Activated CD4-positive, CD25-positive, alpha-beta regulatory T cell treated with anti-CD3 and anti-CD28 coated beads, Interleukin-2, amount 50 U/mL, for 16 hours (primary cell): ENCODE data around the gene CRACR2B.

Source experiments
- DNase-seq: peaks from one replicate; pipeline ENCODE4 v3.0.0-alpha.2; 2020; ENCODE audit warnings: low read depth, low spot score

Gene CRACR2B

DNA sequence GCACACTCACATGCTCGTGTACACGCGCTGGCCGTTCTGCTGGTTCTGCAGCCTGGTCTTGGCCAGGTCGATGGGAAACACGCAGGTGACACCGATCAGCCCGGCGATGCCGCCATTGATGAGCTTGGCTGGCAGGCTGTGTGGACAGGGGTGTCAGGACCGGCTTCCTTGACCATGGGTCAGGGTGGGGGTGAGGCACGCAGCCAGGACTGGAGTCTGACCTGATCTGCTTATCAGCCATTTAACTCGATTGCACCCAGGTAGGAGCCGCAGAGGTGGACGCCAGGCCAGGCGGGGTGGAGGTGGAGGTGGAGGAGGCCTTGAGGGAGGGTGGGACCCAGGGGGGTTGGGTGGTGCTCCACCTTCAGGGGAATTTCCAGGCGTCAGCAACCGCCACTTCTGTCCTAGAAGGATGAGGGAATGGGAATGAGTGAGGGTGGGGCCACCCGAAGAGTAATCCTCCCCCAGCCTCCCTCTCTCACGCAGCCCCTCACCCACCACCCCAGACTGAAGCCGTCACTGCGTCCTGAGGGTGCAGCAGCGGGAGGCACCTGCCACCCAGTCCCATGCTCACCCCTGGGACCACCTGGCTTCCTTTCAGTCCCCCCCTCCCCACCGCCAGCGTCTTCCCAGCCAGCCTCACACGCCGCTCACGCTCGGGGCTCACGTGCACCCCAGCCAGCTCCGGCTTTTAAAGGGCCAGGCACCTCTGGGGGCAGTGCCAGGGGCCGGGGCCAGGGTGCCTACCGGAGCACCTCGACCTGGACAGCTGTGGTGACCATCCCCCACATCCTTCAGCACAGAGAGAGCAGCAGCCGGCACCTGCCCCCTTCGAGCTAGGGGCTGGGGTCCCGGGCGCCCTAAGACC lies 32.7 kb upstream of the CRACR2B start:
- DNase-seq: no peak

DNA sequence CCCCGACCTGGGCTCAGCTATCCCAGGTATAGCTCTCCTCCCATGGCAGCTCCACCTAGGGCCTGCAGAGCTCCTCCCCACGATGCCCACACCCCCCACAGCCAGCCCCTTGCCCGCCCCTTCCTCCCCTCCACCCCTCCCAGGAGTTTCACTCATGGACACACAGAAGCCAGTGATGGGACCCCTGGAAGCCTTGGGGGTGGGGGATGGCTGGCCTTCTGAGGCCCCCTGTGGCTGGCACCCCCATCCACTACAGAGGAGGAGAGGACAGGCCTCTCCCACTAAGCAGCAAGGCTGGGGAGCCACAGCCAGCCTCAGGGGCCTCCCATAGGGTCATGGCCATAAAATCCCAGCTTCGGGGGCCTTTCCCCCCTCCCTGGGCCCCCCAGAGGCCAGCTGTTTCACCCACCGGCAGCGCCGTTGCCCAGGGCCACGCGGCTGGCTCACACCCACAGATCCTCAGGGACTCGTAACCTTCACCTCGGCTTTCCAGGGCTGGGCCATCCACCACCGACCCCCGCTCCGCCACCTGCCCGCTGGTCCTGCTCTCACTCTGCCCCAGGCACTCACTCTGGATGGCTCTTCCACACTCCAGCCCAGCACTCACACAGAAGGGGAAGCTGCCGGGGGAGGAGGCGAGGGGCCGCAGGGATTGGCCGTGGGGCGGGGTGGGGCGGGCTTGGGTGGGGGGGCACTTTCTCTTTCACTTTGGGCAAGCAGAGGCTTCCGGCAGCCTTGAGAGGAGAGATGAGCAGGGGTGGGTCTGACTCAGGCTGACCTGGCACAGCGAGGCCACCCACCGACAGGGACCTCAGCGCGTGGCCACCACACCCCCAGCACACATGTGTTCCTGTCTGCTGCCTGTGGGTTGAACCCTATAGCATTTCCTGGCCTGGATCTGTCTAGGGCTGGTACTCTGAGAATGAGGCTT lies 31.8 kb upstream of the CRACR2B start:
- peak; percentile 60 for DNase-seq

DNA sequence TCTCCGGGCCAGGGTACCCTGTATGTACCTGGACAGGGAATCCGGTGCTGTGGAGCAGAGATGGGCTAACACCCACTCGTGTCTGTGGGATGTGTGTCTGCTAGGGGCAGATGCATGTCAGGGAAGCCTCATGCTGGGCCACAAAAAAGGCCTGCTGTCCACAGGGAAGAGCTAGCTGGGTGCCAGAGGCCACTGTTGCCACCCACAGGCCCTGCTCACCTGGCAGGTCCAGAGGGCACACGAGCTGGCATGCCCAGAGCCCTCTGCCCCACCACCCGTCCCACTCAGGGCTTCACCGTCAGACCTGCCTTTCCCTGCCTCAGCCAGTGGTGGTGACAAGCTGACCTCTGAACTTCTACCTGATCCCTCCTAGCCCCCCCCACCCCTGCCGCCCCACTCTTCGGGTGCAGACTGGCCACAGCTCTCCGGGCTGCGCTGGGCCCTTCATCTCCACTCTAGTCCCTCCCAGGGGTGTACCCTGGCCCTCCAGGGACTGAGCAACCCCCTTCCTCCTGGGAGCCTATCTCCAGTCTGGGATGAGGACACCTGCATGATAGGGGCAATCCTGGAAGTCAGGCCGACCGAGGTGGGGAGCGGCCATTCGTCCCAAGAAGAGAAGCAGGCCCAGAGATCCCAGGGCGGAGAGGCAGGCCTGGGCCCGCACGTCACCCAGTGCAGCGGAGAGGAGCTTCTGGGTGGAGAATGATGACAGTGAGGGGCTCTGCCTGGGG lies 31.0 kb upstream of the CRACR2B start:
- DNase-seq: no peak

DNA sequence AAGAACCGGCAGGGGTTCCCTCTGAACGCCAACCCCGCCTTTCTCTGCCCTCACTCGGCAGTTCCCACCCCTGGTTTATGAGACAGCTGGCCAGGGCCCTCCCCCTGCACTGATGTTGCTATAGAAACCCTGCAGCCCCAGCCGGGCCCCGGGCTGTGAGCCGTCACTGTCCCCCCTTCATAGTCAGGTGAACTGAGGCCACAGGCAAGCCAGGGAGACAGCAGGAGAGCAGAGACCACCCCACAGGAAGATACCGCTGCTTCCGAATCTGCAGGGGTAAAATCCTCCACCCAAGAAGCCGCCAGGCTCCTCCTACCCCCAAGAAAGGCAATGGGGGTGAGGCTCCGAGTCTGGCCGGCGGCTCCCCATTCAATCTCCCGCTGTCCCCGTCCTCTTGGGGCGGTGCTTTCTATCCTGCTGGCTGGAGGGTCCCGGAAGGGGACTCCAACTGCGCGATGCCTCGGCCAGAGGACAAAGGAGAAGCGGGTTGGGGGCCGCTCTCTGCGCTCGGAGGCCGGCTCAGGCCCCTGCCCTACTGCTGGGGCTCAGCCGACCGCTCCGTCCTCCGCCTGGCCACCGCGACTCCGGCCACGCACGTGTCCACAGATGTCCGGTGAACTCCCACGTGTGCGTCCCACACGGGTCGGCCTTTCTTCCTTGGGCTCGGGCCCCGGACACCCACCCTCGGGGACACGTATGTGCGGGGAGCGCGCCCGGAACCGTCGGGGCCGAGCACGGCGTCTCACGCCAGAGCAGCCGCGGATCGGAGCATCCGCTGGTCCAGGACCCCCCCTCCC lies 30.2 kb upstream of the CRACR2B start:
- peak; percentile 52 for DNase-seq

DNA sequence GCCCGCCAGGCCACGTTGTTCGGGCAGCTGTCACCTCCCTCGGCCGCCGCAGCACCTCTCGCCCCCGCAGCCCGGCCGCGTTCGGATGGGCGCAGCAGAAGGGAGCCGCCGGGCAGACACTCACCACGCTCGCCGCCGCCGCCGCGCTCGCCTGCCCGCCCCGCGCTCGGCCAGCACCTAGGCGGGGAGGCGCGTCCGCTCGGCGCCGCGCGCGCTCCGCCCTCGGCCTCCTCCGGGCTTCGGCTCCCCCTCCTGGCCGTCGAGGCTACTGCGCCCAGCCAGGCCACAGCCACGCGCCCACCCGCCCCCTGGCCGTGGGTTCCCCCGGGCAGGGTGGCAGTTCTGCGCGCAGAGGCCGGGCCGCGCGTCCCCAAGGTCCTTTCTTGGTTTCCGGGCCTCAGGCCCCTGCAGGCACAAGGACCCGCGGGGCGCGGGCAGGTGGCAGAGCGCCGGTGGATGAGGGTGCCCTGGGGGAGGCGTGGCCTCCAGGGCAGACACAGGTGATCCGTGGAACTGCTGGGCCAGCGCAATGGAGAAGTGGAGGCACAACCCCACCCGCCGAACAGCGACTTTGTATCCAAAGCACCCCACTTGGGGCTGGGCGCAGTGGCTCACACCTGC lies 29.5 kb upstream of the CRACR2B start, which contains the start of gene SLC25A22:
TSS of gene SLC25A22 (minus strand) at position 189 of the 621 bp plus-strand sequence. CDS start 3,275 bp downstream, outside the sequence.
- DNase-seq: peak; percentile 64

DNA sequence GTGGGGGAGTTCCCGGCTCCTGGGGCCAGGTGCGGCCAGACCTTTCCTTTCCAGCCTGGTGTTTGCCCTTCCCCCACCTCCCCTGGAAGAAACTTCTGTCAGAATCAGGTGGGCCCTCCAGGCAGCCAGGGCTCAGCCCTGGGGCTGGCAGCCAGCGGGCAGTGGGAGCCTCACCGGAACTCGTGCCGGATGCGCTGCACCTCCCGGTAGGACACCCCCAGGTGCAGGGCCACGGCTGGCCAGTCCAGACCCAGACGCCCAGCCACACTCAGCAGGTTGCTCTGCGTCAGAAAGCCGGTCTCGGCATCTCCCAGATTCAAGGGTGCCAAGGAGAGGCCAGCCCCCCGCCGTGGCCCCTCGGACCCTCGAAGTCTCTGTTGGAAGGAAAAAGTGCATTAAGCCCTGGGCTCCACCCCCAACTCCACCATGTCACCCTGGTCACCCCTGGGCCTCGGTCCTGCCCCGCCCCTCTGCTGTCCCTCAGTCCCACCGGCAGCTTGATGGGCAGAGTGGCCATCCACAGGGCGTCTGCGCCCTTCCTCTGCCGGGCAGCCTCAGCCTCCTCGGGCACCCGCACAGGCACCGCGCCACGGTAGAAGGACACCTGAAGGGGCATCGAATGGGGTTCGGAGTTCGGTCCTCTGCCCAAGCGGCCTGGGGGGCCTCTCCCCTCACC lies 27.9 kb upstream of the CRACR2B start:
- DNase-seq: no peak

DNA sequence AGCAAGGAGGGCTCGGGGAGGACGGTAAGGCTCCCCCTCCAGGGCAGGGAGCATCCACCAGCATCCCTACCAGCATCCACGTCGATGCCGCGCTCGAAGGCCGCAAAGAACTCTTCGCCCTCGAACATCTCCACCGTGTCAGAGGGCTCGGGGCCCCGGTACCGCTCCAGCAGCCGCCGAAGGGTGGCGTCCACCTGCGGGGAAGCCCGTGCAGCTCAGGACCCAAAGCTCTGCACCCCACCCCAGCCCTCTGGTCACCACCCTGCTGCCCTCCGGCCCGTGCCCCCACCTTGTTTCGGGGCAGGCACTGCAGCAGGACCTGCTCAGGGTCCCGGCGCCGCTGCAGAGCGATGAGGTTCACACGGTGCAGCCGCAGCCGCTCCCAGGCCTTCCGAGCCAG lies 27.2 kb upstream of the CRACR2B start:
- DNase-seq: no peak

DNA sequence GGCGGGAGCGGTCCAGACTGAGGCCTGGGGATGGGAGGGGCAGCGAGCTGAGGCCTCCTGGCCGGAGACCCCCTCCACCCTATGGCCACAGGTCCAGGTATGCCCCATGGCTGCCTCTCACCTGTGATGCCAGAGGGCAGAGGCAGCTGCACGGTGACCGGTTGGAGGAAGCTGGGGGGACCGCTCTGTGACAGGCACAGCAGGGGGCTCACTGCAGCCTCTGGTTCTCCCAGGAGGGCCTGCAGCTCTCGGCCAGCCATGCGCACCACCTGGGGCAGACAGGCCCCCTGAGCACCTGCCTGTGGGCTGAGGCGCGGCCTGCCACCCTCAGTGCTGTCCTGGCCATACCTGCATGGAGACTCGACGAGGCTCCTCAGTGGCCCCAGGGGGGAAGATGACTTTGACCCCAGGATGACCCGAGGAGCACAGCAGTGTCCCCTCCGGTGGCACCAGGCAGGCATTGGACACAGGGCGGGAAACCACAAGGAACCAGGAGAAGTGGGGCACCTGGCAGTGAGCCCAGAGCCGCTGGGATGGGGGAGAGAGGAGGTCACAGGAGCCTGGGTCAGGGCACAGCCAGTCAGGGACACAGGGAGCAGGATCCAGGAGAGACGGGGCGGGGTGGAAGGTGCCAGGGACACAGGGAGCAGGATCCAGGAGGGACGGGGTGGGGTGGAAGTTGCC lies 26.5 kb upstream of the CRACR2B start:
- no peak for DNase-seq

DNA sequence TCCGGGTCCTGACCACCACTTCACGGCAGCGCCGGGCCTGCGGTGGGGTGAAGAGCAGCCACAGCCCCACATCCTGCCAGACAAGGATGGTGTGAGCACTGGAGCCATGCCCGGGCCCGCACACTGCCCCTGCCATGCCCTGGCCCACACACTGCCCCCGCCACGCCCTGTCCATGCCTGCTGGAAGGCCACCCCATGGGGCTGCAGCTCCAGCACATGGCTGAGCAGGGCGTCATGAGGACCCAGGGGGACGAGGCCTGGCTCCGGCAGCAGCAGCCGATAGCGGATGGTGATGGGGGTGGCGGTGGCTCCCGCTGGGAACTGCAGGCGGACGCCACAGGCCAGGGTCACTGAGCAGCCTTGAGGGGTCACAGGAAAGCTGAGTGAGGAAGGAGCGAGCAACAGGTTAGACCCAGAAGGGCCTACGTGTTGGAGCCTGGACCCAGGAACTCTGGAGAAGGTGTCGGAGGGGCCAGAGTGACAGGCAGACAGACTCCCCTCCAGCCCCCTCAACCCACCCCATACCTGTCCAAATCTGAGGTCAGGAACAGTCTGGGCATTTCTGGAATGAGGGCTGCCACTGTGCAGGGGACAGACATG lies 25.6 kb upstream of the CRACR2B start:
- no peak for DNase-seq

DNA sequence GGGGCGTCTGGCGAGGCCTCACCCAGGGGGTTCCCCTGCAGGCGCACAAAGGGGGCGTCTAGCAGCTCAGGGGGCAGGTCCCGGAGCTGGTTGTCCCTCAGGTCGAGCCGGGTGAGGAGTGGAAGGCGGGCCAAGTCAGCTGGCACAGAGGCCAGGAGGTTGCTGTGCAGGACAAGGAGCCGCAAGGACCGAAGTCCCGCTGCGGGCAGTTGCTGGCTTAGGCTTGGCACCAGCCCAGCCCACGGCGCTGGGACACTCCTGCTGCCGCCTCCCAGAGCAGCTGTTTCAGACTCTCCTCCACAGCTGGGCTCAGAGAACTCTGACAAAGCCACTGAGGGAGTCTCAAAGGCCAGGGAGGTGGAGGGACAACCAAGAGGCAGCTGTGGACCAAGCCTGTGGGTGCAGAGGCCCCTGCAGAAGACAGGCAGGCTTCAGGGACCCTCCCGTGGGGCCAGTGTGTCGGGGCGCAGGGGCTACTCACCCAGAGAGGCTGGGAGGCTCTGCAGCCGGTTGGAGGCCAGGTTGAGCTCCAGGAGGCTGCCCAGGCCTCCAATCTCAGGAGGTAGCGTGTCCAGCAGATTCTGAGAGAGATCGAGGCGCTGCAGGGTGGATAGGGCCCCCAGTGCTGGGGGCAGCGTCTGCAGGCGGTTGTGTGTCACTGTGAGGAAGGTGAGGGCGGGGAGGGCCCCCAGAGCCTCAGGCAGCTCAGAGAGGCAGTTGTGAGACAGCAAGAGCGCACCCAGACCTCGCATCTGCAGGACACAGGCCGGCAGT lies 24.8 kb upstream of the CRACR2B start:
- no peak for DNase-seq

DNA sequence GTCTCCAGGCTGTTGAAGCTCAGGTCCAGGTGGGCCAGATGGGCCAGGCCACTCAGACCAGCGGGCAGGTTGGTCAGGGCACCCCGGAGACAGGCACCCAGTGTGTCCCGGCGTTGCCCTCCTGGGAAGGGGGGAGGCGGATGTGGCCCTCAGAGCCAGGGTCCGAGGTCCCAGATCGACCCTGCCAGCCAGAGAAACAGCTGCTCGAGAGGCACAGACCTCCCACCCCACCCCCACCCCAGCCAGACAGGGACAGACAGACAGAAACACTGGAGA lies 24.3 kb upstream of the CRACR2B start:
- no peak for DNase-seq

DNA sequence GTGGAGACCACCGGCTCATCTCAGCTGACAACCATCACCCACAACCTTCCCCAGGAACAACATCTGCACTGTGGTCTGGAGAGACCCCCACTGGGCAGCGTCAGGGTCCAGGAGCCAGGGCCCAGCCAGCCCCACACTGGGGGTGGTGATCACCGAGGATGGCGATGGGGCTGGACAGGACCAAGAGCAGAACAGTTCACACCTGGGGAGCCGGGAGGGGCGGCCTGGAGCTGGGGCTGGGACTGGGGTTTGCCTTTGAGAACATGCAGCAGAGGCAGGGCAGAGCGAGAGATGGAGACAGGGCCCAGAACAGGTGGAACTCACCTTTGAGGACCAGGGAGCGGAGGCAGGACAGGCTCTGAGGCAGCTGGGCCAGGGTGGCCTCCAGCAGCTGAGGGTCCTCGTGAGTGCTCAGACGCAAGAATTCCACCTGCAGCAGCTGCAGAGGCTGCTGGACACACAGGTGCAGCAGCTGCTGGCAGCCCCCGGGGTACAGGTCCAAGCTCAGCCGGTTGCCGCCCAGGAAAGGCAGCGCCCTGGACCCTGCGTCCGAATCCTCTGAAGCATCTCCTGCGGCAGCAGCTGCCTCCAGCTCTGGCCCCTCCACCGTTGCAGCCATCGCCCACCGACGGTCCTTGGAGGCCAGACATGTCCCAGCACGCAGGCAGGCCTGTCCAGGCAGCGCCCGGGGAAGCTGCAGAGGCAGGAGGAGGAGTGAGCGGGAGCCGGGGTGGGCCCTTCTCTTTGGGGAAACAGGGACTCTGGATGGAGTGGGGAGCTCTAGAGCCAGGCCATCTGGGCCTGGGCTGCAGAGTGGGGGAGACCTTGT lies 23.7 kb upstream of the CRACR2B start:
- DNase-seq: no peak

DNA sequence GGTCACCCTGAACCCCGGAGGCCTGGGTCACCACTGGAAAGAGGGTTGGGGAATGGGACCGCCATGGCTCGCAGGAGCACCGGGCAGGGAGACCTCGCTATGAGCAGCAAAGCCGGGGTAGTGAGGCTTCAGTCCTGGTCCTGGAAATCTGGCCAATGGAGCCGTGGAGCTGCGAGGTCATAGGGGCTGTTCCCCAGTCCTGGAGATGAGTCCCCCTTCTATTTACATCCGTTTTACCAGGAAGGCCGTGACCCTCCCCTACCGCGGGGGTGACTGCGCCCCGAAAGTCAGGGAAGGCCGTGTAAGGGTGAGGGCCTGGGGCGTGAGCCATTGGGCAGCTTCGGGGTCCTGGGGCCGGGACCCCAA lies 23.1 kb upstream of the CRACR2B start:
- no peak for DNase-seq

DNA sequence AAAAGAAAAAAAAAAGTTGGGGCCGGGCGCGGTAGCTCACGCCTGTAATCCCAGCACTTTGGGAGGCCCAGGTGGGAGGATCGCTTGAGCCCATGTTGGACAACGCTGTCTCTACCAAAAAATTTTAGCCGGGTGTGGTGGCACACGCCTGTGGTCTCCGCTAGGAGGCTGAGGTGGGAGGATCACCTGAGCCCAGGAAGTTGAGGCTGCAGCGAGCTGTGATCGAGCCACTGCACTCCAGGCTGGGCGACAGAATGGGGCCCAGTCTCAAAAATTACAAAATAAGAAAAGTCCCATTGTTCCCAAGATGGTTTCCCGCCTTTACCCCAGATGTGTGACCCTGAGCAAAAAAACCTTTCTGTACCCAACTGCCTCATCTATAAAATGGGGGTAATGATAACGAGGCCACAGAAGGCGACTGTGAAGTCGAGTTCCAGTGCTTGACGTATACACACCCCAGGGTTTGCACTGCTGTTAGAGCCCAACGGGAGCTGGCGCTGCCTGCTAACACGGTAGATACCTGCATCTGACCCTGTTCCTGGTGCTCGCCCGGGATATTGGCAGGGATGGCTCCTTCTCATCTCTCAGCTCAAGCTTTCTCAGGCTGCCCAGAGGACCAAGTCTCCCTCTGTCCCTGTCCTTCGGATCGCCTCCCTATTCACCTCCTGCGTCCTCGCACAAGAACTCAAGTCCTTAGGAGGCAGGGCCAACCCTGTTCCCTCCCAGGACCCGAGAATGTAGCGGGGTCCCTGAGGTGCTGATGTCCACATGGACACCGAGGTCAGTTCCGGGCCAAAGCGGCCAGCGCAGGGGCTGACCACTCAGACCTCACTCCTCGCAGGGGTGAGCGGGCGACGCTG lies 19.1 kb upstream of the CRACR2B start:
- no peak for DNase-seq

DNA sequence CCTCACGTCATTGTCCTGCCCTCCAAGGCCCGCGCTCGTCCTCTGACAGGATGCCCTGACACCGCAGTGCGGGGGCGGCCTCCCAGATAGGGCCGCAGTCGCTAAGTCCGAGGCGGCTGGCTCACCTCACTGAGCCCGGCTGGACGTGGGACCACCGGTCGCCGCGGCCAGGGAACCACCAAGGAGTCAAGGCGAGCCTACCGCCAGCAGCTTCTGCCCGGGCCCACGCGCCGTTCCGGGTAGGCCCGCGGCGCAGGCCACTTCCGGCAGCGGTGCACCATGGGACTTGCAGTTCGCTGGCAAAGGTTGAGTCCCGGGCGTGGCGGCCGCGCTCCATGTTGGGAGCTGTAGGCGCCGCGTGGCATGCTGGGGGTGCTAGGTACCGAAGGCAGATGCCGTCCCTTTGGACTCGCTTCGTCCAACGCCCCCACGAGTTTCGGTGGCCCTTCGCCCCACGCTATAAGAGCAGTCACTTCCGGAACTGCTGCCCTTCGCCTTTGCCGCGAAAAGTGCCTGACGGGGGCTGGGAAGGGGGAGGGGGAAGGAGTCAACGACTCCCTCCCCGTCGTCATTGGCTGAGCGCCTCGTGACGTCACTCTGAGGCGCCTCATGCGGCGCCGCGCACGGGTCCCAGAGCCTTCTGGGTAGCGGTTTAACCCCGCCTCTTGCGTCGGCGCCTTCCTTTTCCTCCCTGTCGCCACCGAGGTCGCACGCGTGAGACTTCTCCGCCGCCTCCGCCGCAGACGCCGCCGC lies 18.3 kb upstream of the CRACR2B start, which contains the start of gene RPLP2:
TSS of gene RPLP2 (plus strand) at position 681 of the 753 bp plus-strand sequence. CDS start 268 bp downstream, outside the sequence.
- peak; percentile 97 for DNase-seq
